ENCODE data around the gene TNFRSF19.
"Not testable (repeated sequence)": the region's sequence is repeated elsewhere in the genome, so short reads cannot be mapped to it uniquely, and the experiment has no call there.

TNFRSF19 gene

DNA sequence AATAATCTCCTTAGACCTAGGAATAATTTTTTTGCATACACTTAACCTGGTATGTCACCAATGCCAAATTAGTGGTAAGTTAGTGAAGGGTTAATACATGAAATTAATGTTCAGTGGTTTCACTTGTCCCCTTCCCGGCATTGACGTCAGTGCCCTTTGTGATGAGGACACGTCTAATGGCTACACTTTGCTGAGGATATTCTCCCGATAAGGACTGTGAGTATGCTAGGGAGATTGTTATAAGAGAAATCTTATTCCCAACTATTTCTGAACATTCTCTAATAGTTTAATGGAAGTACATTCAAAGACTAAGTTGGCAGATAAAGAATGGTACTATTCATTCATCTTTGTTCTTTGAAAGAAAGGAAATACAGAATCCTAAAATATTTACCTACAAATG, 102.4 kb downstream of the TNFRSF19 start:
- Histone ChIP-seq H3K27ac (peak overlapping the region in 4 of 21 experiments; percentile 1 to 42 (median 20)), H3K4me3 (no peak overlapping the region)

DNA sequence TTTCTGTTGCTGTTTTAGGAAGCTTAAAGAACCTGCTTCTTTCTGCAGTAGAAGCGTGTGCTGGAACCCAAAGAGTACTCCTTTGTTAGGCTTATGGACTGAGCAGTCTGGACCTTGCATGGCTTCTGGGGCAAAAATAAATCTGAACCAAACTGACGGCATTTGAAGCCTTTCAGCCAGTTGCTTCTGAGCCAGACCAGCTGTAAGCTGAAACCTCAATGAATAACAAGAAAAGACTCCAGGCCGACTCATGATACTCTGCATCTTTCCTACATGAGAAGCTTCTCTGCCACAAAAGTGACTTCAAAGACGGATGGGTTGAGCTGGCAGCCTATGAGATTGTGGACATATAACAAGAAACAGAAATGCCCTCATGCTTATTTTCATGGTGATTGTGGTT, 103.1 kb downstream of the TNFRSF19 start:
- peak overlapping the region in 3 of 21 experiments; percentile 29 to 45 (median 42) for H3K27ac ChIP-seq
- no peak overlapping the region for H3K4me3 ChIP-seq

DNA sequence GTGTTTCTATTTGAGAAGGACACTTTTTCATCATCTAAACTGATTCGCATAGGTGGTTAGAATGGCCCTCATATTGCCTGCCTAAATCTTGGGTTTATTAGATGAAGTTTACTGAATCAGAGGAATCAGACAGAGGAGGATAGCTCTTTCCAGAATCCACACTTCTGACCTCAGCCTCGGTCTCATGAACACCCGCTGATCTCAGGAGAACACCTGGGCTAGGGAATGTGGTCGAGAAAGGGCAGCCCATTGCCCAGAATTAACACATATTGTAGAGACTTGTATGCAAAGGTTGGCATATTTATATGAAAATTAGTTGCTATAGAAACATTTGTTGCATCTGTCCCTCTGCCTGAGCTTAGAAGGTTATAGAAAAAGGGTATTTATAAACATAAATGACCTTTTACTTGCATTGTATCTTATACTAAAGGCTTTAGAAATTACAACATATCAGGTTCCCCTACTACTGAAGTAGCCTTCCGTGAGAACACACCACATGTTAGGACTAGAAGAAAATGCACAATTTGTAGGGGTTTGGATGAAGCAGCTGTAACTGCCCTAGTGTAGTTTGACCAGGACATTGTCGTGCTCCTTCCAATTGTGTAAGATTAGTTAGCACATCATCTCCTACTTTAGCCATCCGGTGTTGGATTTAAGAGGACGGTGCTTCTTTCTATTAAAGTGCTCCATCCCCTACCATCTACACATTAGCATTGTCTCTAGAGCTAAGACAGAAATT, 103.8 kb downstream of the TNFRSF19 start:
- no peak overlapping the region for H3K4me3 ChIP-seq
- H3K27ac ChIP-seq = peak overlapping the region in 3 of 21 experiments; percentile 27 to 45 (median 29)

DNA sequence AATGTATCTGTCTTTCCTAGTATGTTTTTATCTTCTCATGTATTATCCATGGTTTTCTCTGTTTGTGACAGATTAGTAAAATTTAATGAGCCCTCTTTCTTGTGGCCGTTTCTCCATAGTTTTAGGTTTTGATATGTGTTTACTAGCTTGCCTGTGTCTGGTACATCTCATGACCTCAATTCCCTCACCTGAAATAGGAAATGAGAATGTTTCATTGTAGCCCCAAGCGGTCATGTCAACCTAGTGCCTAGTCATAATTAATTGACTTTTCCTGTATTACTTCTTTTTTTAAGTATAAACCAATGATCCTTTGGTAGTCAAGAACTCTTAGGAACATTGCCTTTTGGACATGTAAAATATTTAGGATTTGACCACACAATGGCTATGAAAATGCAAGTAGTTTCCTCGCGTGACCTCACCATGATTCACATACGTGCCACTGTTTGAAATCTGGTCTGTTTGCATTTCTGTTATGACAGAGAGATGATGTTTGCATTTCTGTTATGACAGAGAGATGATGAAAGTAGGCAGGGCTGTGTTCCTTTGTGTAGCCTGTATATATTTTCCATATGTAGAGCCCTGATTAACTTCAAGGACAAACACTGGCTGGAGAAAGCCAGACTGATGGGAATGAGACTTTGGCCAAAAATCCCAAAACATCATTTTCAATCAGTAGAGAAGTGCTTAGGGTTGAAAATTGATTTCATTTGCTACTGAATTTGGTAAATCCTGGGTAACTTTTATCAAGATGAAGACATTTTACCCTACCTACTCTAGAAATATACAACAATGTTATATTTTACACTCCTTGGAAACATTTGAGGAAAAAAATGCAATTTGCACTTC, 104.8 kb downstream of the TNFRSF19 start:
- Histone ChIP-seq H3K27ac (peak overlapping the region in 2 of 21 experiments; percentile 14 to 48), H3K4me3 (no peak overlapping the region)

DNA sequence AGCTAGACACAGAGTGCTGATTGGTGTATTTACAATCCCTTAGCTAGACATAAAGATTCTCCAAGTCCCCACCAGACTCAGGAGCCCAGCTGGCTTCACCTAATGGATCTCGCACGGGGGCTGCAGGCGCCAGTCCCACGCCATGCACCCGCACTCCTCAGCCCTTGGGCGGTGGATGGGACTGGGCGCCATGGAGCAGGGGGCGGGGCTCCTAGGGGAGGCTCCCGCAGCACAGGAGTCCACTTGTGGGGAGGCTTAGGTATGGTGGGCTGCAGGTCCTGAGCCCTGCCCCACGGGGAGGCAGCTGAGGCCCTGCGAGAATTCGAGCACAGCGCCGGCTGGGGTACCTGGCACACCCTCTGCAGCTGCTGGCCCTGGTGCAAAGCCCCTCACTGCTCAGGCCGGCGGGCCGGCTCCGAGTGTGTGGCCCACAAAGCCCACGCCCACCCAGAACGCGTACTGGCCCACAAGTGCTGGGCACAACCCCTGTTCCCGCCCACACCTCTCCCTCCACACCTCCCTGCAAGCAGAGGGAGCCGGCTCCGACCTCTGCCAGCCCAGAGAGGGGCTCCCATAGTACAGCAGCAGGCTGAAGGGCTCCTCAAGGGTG, 107.6 kb downstream of the TNFRSF19 start:
- not testable (repeated sequence) for H3K27ac ChIP-seq, H3K4me3 ChIP-seq

DNA sequence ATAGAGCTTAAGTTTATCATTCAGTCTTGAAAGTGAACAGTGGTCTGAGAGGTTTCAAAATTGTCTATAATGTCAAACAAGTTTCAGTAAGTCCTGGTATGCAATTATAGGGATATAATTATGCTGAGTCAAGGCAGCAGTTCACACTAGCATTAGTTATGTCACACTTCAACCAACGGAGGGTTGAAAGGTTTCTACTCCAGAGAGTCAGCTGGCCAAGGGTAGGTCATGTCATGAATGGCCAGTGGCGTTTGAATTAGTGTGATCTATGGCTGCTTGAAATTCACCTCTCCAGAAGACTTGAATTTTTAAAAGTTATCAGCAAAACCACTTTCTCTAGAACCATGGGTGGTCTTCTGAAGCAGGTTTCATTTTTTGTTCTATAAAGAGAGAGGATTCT, 108.6 kb downstream of the TNFRSF19 start:
- no peak overlapping the region for H3K27ac ChIP-seq

DNA sequence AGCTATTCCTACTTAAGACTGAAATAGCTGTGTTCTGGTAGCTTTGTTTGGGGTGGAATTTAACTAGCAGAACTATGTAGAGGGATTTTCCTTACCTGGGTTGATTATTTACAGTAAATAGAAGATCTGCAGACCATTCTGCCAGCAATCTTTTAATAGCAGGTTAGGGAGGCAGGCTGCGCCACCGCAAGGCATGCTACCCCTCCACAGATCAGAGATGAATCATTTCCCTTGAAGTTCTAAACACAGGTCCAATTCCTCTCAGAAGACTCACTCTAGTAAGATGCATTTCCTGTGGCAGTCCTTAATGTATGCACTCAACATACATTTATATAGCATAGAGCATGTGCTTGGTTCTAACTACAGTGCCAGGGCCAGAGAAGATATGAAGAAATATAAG, 109.0 kb downstream of the TNFRSF19 start:
- Histone ChIP-seq H3K27ac (no peak overlapping the region), H3K4me3 (no peak overlapping the region)

More for the DNA sequence above, 108.6 kb downstream of the TNFRSF19 start:
- no peak overlapping the region for H3K4me3 ChIP-seq

DNA sequence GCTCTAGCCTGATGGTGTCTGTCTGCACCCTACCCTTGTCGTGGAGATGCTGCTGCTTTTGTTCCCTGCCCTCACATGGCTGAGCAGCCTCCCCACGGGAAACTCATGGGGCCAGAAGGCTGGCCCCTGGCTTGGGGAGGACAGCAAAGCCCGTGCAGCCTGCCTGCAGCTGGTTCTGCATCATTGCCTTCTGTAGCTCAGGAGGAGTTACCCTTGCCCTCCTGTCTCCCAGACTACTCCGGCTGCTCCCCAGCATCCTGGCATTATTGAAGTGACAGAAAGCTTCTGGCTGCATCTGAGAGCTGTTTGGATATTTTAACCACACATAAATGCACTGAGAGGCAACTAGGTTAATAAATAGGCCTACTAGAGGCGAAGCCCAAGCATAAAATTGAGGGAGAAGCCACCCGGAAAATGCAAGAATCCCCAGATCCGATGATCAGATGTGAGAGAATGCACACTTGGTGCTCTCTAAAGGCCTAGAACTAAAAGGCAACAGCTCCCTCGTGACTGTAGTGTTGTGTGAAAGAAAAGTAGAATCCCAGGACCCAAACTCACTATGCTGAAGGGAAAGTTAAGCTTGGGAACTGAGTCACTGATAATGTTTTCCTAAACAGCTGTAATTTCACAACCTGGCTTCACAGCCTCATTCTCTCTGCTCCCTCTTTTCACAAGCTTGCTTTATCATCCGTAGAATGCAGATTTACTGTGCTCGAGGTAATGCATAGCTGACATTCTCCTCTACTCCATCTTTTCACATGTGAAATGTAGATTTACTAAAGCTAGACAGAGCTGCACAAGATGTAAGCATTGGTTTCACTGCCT, 110.8 kb downstream of the TNFRSF19 start:
- H3K4me3 ChIP-seq = no peak overlapping the region
- H3K27ac ChIP-seq = peak overlapping the region in 1 of 21 experiments; percentile 26

DNA sequence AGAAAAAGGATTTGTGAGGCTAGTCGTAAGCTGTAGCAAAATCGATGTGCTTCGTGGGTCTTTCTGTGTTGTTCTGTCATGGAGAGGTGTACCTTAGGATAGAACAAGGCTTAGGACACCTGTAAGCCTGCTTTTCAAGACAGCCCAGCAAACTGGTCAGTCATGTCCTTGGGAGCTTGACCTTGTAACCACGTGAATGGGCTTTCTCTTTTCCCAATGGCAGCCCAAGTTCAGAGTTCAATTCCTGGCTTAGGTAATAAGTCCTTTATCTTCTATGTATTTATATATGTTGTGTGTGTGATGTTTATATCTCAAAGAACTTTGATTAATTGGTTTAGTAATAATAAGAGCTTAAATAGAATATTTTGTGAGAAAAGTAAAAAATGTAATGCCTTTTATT, 112.9 kb downstream of the TNFRSF19 start:
- Histone ChIP-seq H3K27ac (no peak overlapping the region), H3K4me3 (no peak overlapping the region)

DNA sequence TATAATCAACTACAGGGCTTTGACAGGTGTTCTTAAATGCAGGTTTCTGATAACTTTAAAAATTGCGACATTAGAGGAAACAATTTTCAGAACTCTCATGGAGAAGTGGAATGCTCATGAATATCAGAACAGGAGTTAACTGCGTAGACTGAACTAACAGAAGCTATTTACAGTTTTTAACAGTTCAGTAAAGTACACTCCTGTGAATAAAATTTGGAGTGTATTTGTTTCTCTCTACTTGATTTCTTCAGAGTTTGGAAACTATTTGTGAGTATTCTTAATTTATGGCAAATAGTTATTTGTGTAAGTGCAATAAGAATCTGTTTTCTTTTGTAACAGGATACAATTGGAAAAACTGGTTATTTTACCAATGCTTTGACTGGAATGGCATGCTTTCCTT, 114.4 kb downstream of the TNFRSF19 start:
- Histone ChIP-seq H3K4me3 (no peak overlapping the region), H3K27ac (no peak overlapping the region)

DNA sequence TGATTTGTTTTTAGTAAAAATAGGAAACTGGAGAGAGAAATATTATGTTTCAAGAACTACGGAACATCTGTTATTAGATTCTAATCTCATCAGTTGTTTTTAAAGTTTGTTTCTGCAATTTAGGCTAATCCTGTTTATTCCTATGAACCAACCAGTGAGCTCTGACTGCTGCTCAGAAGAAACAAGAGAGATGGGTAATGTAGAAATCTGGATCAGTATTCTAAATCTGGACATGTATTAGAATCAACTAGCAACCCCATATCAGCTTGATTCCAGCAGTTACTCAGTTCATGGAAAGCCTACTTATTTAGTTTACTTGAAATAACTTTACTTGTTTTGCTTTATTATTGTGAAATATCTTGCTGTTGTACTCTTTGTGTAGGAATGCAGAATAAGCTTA, 115.2 kb downstream of the TNFRSF19 start:
- no peak overlapping the region for H3K4me3 ChIP-seq
- no peak overlapping the region for H3K27ac ChIP-seq

DNA sequence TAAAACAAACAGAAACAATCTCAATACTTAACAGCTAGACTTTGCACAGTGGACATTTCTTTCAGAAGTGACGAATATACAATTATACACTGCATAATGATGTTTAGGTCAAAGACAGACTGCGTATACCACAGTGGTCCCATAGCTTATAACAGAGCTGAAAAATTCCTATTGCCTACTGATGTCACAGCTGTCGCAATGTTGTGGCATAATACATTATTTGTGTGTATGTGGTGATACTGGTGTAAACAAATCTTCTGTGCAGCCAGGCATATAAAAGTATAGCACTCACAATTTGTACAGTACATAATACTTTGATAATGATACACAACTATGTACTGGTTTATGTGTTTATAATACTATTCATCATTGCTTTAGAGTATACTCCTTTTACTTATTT, 116.7 kb downstream of the TNFRSF19 start:
- Histone ChIP-seq H3K4me3 (no peak overlapping the region), H3K27ac (no peak overlapping the region)

DNA sequence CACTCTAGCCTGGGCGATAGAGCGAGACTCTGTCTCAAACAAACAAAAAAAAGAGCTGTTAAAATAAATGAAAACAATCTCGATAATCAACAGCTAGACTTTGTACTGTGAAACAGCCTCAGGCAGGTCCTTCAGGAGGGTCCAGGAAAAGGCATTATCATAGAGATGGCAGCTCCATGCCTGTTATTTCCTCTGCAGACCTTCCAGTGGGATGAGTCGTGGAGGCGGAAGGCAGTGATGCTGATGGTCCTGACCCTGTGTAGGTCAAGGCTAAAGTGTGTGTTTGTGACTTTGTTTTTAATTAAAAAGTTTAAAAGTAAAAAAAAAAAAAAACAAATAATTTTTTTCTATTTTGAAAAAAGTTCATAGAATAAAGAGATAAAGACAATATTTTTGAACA, 117.4 kb downstream of the TNFRSF19 start:
- no peak overlapping the region for H3K27ac ChIP-seq
- H3K4me3 ChIP-seq = no peak overlapping the region

DNA sequence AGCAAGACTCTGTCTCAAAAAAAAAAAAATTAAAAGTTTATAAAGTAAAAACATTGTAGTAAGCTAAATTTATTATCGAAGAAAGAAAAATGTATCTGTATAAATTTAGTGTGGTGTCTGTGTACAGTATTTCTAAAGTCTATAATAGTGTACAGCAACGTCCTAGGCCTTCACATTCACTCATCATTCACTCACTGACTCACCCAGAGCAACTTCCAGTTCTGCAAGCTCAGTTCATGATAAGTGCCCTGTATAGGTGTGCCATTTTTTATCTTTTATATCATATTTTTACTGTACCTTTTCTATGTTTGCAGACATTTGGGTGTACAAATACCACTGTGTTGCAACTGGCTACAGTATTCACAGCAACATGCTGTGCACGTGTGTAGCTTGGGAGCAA, 118.1 kb downstream of the TNFRSF19 start:
- Histone ChIP-seq H3K4me3 (no peak overlapping the region), H3K27ac (no peak overlapping the region)

DNA sequence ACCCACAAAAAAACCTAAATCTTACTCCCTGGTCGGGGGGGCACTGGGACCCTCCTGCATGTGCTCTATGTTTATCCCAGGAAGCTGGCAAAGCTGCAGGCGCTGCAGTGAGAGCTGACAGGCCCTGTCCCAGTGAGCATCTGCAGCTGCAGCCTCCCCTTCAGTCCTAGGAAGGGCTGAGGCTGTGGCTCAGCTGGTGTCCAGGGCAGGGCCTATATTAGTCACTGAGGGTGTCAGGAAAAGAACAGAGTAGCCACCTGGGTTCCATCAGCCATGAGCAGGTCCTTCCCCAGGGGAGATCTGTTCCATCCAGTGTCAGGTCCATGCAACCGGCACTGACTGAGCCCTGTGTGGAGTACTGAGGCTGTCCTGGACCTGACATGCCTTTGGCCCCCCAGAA, 120.5 kb downstream of the TNFRSF19 start:
- H3K4me3 ChIP-seq = no peak overlapping the region
- no peak overlapping the region for H3K27ac ChIP-seq

DNA sequence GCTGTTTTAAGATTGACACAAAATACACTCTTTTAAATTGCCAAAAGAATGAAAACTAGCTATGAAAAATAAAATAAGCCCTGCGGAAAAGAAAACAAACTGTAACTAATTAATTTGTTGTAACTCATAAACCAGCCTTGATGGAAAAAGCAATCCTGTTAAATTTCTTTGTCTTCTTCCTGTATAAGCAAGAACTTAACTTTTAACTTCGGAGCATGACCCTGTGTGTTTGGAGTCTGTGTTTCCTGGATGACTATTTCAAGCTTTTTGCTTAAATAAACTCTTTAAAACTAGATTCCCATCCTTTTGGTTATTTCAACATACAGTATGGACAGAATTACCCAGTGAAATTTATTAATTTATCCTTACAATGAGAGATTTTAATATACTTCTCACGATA, 122.6 kb downstream of the TNFRSF19 start:
- H3K4me3 ChIP-seq = no peak overlapping the region
- H3K27ac ChIP-seq = no peak overlapping the region

DNA sequence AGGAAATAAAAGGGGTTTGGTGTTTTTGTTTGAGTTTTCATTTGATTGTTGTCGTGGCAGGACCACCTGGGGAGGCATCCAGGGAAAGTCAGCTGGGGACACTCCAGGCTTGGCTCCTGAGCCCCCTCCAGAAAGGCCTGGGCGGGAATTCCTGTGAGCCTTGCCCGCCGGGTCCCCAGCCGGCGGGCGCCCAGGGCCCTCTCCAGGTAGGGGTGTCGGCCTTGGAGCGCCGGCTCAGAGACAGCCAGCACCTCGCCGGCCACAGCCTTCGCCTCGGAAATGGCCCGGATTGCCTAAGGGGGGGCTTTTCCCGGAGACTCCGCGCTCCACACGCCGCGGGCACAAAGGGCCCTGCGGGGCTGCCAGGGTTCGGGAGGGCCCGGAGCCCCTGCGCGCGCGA, 125.0 kb downstream of the TNFRSF19 start:
- H3K27ac ChIP-seq = peak overlapping the region in 12 of 21 experiments; percentile 23 to 85 (median 66)
- H3K4me3 ChIP-seq = peak overlapping the region in 3 of 7 experiments; percentile 15 to 23 (median 17)

DNA sequence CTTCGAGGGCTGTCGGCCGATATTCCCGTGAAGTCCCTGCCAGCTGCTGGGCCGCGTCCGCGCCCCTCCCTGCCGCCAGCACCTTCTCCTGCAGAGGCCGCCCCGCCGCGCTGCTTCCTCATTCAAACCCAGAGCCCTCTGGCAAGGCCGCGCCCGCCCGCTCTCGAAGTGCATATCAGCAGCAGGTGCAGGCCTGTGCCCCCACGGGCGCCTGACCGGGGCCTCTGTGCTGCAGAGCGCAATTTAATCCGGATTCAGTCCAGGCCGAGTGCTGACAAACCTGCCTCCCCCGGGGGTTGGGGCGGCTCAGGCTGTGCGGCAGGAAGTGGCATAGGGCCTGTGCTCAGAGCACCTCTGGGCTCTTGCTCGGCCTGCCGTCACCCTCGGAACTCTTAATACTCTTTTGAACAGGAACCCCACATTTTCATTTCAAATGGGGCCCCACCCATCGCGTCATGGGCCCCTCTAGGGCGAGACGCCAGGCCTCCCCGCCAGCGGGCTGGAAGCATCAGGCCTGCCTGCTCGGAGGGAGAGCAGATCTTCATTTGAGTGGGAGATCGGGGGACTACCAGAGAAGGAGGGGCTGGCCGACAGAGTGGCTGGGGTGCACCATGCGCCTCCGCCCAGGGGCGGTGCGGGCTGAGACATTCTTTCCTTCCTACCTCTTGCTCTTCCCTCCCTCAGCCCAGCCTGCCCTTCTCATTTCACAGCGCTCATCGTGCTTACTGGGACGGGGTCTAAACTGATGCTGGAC, 125.7 kb downstream of the TNFRSF19 start:
- Histone ChIP-seq H3K4me3 (peak overlapping the region in 4 of 7 experiments; percentile 15 to 23 (median 16)), H3K27ac (peak overlapping the region in 20 of 21 experiments; percentile 14 to 85 (median 64))

DNA sequence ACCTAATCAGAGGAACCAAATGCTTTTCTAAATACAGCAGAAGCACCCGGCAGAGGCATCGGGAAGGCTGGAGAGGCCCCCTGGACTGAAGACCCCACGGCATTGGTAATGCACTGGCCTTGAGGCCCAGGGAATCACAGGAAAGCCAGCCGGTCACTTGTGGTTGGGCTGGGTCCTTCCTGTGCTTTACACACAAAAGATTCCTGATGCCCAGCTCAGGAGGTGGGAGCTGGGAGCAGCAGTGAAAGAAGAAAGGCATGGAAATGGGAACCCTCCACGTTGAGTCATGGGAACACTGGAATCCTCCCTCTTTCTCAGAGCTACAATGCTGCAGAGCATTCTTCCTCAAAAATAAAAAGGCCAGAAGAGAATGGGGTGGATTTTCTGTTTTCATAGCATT, 126.4 kb downstream of the TNFRSF19 start:
- H3K27ac ChIP-seq = peak overlapping the region in 17 of 21 experiments; percentile 23 to 85 (median 66)
- peak overlapping the region in 2 of 7 experiments; percentile 17 to 23 for H3K4me3 ChIP-seq

All from skin epidermis (tissue), 12 donors.